Measurements from ENCODE around the gene GJB3. TPM values are rescaled to one million over a fixed set of nuclear protein-coding genes. Genes with fewer than 3 reads are reported as not detected.
"Not testable (repeated sequence)": the region's sequence is repeated elsewhere in the genome, so short reads cannot be mapped to it uniquely, and the experiment has no call there.

The GJB3 gene
- total RNA-seq, 1 donor from 2014 or later, result 6.3 TPM

GRCh38 chr1:34759503-34760357, 21.3 kb upstream of the GJB3 start, which contains the start of gene GJB4:
TSS of gene GJB4 (plus strand) at chr1:34759740. CDS start at chr1:34761255, 1,515 bp downstream.
- no peak for DNase-seq (ENCODE audit: low spot score)

- no peak for DNase-seq (ENCODE audit: low spot score)
These were observed 19.7 kb upstream of the GJB3 start for GRCh38 chr1:34761176-34761761.

- no peak for DNase-seq (ENCODE audit: low spot score)
These were observed 19.2 kb upstream of the GJB3 start for GRCh38 chr1:34761776-34762307.

- DNase-seq (ENCODE audit: low spot score), result no peak
These were observed 18.4 kb upstream of the GJB3 start for GRCh38 chr1:34762474-34763141.

- no peak for DNase-seq (ENCODE audit: low spot score)
These were observed 17.8 kb upstream of the GJB3 start for GRCh38 chr1:34763142-34763781.

GRCh38 chr1:34768856-34769255, 12.2 kb upstream of the GJB3 start:
- no peak for DNase-seq (ENCODE audit: low spot score)

- no peak for DNase-seq (ENCODE audit: low spot score)
These were observed 10.0 kb upstream of the GJB3 start for GRCh38 chr1:34770891-34771504.

GRCh38 chr1:34771573-34772371, 9.2 kb upstream of the GJB3 start:
- DNase-seq (ENCODE audit: low spot score), result no peak

- not testable (repeated sequence) for DNase-seq (ENCODE audit: low spot score)
These were observed 7.9 kb upstream of the GJB3 start for GRCh38 chr1:34773114-34773513.

GRCh38 chr1:34774957-34775356, 6.1 kb upstream of the GJB3 start:
- DNase-seq (ENCODE audit: low spot score), result no peak

GRCh38 chr1:34776911-34777310, 4.1 kb upstream of the GJB3 start:
- no peak for DNase-seq (ENCODE audit: low spot score)

GRCh38 chr1:34777519-34778321, 3.3 kb upstream of the GJB3 start:
- DNase-seq (ENCODE audit: low spot score), result no peak

- DNase-seq (ENCODE audit: low spot score), result no peak
These were observed 2.6 kb upstream of the GJB3 start for GRCh38 chr1:34778381-34778780.

GRCh38 chr1:34779005-34779404, 2.0 kb upstream of the GJB3 start:
- no peak for DNase-seq (ENCODE audit: low spot score)

- DNase-seq (ENCODE audit: low spot score), result no peak
These were observed 1.5 kb upstream of the GJB3 start for GRCh38 chr1:34779526-34779925.

GRCh38 chr1:34779962-34780361, 1.1 kb upstream of the GJB3 start:
- no peak for DNase-seq (ENCODE audit: low spot score)

- no peak for DNase-seq (ENCODE audit: low spot score)
These were observed 486 bp upstream of the GJB3 start for GRCh38 chr1:34780528-34780927.

GRCh38 chr1:34781844-34782391, 904 bp downstream of the GJB3 start:
- DNase-seq (ENCODE audit: low spot score), result peak; percentile 55

- DNase-seq (ENCODE audit: low spot score), result no peak
These were observed 3.8 kb downstream of the GJB3 start for GRCh38 chr1:34784751-34785221.

Measured in umbilical cord (tissue), 2 donors.